HUDEP-2 (cell line): ENCODE measurements around the gene MYH3.
A peak's percentile ranks its signal among the peaks of the same experiment; 100 is the strongest.

Source experiments
- DNase-seq, 76 experiments: peaks; one replicate each; lab custom pipeline; 2025; ENCODE audit not compliant: unreplicated experiment in 76 of 76; lab: John Stamatoyannopoulos, UW

Gene MYH3

DNA sequence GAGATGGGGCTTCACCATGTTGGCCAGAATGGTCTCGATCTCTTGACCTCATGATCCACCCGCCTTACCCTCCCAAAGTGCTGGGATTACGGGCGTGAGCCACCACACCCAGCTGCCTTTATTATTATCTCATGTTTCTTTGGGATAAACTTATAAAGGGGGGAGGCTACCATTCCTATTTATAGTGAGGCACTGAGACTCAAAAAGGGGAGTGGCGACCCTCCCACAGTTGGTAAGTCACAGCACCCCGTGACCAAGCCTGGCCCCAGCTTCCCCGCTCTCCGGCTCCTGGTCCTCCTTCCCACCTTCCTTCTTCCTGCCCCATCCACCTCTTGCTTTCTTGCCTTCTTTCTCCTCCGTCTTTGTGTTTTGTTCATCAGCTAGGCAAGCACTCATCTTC lies 5.2 kb downstream of the MYH3 start:
- no peak for DNase-seq

DNA sequence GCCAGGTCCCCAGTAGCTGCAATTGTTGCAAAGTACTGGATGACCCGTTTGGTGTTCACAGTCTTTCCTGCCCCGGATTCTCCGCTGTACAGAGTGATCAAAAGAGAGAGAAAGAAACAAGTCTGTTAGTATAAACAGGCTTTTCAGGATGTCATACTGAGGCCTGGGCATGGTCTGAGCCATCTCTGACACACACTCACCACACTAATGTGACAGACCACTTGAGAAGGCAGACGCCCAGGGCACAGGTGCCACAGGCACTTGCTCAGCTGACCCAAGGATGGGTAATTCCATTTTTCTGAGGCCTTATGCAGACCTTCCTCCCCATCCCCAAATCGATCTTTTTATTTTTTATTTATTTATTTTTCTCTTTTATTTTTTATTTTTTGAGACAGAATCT lies 7.5 kb downstream of the MYH3 start:
- DNase-seq = no peak

DNA sequence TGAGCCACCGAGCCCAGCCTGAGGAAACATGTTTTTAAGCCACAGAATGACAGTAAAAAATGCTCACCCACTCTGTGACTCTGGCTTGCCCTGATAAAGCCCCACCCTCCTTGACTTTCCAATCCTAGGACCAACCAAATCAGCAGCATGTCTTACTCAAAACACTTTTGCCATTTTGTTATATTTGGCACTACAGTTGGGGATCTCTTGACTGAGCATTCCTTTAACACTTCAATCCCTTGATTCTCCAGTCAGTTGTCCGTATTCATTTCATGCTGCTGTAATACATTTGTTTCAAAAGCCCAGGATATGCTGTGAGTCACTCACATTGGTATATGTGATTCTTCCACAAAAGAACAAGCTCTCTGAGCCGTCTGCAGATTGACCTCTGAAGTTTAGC lies 8.2 kb downstream of the MYH3 start:
- DNase-seq = peak in 12 of 76 experiments; percentile 2 to 25 (median 10)

DNA sequence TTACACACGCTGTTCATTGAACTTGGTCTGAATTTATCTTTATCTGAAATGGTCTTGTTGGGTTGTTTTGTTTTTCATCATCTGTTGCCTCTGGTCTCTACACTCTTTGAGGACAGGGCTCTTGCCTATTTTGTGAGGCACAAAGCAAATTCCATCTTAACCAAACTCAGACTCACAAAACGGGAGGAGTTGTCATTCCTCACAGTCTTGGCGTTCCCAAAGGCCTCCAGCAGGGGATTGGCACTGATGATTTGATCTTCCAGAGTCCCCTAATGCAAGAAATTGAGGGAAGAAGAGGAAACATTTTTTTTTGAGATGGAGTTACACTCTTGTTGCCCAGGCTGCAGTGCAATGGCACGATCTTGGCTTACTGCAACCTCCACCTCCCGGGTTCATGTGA lies 8.7 kb downstream of the MYH3 start:
- no peak for DNase-seq

DNA sequence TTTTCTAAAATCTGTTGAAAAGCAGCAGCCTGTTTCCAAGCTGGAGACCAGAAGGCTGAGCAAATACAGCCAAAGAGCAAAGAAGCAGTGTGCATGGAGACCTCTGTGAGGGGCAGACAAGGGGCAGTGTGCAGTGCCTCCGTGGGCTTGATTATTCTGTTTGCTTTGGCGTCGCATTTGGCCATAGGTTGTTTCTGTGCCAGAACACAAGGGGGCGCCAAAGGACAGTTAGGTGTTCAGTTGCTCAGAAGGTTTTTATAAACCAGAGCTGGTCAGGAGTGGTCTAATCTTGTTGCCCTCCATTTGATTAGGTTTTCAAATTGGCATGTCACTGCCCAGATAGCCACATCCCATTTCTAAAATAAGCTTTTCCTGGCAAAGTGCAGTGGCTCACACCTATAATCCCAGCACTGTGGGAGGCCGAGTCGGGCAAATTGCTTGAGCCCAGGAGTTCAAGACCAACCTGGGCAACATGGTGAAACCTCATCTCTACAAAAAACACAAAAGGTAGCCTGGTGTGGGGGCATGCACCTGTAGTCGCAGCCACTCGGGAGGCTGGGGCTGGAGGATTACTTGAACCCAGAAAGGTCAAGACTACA lies 10.6 kb downstream of the MYH3 start:
- DNase-seq = peak in 59 of 76 experiments; percentile 6 to 72 (median 43)

DNA sequence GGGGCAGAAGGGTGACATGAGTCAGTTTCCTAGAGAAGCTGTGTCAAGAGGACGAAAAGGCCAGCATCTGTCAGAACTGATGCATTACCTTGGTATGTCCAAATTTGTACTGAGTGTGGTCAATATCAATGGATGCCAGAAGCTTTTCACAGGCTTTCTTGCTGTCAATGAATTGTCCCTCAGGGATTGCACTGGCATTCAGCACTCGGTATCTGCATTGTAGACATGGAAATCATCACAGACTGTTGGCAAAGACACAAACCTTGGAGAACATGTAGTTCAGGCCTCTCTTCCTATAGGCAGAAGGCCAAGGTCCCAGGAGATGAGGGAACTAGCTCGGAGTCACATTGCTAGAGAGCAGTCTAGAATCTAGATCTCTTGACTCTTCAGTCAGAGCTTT lies 16.6 kb downstream of the MYH3 start:
- DNase-seq = no peak

DNA sequence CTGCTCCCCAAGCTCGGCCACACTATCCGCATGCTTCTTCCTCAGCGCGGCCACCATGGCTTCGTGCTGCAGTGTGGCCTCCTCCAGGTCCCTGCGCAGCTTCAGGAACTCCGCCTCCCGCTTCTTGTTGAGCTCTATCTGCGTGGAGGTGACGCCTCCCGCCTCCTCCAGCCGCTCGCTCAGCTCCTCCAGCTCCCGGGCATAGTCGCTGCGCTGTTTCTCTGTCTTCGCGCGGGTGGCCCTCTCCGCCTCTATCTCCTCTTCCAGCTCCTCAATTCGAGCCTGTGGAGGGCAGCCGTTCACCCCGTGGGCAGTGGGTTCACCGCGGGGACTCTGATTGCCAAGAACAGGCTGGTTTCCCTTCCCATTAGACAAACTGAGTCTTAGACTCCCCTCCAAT lies 19.0 kb downstream of the MYH3 start:
- no peak for DNase-seq

DNA sequence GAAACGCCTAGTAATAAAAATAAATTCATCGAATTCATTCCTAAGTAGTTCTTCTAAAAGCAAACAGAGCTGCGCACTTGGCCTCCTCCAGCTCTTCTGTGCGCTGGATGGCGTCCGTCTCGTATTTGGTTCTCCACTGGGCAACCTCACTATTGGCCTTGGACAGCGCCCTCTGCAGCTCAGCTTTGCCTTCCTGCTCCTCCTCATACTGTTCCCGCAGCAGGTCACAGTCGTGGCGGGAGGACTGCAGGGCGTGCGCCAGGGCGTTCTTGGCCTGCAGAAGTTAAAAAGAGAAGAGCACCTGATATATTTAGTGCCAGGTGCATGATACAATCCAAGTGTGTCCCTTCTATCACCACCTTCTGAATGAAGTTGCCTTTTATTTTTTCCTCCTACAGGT lies 21.8 kb downstream of the MYH3 start:
- no peak for DNase-seq

DNA sequence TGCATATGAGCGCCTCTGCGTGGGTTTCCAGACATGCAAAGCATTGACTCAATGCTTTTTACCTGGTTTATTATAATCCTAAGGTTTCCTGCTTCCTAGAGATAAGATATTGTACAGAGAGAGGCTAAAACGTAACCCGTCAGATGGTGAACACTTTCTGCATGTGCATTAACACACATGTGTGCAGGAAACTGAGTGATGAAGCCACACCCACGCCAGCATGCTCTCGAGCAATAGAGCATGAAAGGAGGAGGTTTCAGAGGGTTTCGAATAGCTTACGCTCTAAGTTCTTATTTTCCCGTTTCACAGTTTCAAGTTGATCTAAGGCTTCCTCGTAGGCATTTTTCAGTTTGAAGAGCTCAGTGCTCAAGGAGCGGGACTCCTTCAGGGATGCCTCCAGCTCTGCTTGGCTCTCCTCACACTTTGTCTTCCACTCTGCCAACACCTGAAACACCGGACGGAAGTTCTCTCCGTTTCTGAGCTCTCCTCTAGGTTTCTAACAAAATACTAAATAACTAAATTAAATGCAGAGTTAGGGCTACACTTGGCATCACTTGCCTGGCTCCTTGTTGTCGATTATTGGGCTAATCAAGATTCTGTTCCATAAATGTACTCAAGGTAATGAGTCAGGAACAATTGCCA lies 23.2 kb downstream of the MYH3 start:
- DNase-seq = no peak

DNA sequence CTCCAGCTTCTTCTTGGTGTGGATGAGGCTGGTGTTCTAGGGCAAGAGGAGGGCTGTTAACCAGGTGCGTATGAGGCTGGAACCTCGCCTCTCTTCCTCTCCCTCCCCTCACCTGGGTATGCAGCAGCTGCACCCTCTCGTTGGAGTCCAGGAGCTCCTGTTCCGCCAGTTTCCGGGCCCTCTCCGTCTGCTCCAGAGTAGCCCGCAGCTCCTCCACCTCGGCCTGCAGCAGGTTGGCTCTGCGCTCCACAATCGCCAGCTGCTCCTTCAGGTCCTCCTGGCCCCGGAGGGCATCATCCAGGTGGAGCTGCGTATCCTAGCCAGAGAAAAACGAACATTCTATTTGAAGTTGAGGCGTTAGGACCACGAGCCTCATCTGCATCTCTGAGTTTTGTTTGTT lies 25.4 kb downstream of the MYH3 start:
- DNase-seq = no peak

DNA sequence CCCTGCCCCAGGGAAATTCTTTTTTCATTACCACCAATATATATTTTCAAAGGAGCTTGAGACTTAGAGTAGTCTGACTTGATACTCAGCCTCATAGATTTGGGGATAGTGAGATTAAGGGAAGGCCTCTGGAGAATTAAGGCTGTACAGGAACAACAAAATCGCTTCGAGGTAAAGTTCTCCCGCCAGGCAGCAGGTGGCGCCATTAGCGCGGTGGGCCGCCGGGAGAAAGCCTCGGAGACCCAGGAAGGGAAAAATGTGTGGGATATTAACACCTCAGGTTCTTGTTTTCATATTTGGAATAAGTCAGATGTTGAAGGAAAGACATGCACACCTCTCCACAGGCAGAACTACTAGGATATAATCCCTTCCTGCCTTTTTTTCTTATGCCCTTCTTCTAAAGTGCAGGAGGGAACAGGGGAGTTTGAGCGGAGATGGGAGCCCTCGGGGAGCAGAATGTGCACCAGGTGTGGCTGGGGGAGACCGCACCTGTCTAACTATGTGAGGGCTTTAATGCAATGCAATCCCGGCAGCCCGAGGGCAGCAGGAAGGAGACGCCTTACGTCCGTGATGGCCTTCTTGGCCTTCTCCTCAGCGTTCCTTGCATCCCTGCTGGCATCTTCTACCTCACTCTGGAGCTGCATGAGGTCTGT lies 25.9 kb downstream of the MYH3 start:
- peak in 28 of 76 experiments; percentile 2 to 51 (median 16) for DNase-seq

DNA sequence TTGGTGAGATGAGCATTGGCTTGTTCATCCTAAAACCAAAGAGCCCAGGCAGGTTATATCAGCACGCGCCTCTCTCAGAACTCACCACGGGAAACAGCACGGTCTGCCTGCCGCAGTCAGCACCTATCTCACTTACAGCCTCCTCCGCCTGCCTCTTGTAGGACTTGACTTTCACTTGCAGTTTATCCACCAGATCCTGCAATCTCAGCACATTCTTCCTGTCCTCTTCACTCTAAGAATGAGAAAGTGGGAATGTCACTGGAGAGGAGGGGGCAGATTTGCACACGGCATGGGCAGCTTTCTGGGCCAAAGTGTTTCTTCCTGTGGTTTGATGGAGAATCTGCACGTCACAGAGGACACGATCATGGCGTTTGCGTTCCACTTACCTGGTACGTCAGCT lies 27.4 kb downstream of the MYH3 start:
- DNase-seq = no peak

DNA sequence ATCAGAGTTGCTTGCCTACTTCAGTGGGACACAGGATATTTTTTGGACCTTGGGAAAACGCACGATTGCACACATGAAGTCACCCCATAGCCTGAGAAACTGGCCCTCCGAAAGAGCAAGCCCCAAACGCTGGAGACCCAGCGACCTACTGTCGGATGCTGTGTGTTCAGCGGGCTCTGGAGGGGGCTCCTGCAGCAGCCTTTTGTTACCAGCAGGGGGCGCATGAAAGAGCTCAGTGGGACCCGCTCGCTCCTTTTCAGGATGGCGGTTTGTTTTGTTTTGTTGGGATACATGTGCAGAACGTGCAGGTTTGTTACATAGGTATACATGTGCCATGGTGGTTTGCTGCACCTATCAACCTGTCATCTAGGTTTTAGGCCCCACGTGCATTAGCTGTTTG lies 28.4 kb downstream of the MYH3 start:
- peak in 1 of 76 experiments; percentile 4 for DNase-seq

DNA sequence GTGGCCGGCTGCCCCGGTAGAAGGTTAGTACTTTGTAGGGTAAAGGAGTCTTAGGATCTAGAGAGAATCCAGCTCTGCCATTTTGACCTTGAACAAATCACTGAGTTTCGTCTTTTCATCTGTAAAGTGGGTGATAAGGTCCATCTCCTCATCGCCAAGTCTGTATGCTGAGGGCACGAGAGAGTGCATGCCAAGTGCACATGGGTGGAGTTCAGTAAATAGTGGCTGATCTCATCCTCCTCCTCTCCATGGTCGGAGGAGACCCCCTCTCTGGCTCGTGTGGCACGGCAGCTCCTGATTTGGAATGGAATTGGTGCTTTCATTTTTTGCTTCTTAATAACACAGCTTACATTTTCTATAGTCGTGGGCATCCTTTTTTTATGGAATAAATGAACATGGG lies 30.7 kb downstream of the MYH3 start:
- no peak for DNase-seq

DNA sequence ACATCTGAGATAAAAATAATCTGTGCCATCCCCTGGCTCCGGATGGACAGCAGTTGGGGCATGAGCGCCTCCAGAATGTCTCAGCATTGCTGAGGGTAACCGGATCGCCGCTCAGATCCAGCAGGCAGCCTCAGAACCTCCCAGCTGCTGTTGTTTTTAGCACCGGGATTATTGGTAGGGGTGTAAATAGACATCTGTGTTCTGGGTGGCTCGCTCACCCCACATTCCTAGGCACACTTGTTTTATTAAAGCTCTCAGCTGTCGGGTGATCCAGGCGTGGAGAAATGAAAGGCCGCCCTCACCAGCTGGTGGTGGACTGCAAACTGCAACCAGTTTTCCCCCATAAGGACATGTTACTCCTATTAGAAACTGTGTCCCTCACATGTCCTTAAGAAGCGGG lies 32.1 kb downstream of the MYH3 start:
- no peak for DNase-seq

DNA sequence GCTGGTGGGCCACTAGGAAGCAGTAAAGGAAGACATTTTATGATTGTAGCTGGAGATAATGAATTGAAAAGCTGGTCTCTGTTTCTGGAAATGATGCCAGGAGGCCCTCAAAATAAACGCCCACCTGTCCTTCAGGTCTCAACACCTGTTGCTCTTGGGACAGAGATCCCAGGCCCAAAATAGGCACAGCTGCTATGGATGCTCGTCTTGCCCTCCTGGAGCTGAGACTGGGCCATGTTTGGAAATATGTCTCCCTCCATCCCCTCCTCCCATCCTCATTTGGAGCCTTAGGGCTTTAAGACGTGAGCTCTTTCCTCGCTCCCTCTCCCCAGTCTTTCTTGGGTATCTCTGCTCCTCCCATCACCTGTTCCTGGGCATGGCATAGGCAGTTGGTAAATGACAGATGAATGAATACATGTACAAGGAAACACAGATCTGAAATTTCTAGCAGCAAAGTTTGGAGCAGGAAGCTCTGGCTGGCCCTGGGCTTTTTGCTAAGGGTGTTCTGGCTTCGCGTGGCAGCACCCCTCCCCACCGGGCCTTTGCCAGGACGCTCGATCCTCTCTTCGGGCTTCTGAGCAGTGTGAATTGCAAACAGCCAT lies 33.3 kb downstream of the MYH3 start:
- DNase-seq = no peak

DNA sequence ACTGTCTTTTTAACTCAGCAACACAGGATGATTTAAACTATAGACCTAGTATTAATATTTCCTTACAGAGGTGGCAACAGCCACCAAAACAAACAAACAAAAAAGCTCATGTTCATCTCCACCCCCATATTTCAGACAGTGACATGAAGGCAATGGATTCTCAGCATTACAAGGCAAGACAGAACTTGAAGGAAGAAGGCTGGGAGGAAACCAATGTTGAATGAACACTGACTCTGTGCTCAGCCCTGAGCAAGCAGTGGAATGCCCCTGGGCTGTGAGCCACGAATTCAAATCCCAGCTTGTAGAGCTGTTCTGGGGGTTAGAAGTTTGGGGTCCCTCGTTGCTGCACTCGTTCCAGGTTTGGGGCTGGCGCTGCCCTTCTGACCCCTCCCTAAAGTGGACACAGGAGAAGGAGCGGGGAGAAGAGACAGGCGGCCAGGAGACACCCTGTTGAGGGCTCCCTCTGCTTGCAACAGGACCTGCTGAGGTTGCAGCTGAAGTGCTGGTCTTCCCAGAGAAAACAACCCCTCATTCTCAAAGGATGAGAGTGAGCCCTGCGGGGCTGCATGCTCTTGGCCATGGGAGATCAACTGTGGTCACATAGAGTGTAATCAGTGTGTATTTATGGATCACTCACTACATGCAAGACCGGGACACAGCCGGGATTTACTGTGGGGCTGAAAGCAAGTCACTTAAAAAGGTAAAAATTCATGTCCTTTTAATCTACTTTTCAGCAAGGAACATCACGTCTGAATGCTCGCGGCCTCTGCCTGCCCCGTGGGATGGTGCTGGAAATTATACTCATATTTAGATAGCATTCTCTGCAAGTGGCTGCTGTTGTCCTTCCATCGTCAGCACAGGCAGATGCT lies 34.3 kb downstream of the MYH3 start:
- DNase-seq = no peak

DNA sequence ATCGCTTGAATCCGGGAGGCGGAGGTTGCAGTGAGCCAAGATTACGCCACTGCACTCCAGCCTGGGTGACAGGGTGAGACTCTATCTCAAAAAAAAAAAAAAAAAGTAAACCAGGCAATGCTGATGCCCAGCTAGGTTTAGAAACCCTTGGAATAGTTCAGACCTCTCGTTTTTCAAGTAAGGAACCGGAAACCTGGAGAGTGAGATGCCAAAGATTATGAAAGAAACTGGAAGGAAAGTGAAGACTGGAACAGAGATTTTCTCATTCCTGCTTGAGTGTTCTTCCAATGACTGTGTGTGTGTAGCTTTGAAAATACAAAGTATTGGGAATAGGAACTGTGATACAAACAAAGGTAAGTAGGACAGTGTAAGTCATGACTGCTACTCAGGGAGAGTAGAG lies 35.7 kb downstream of the MYH3 start:
- no peak for DNase-seq

DNA sequence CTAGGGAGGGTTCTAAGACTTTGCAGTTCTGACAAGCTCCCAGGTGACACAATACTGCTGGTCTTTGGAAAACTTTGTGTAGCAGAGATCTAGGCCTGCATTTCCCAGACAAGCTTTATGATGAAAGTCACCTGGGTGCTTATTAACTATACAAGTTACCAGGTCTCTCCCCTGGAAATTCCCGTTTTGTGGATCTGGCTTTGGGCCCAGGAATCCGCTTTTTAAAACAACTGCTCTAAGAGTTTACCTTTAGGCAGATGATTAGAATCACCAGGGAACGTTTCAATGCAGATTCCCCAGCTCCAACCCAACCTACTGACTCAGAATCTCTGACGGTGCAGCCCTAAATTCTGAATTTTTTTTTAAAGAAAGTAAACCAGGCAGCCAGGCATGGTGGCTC lies 36.3 kb downstream of the MYH3 start:
- no peak for DNase-seq

DNA sequence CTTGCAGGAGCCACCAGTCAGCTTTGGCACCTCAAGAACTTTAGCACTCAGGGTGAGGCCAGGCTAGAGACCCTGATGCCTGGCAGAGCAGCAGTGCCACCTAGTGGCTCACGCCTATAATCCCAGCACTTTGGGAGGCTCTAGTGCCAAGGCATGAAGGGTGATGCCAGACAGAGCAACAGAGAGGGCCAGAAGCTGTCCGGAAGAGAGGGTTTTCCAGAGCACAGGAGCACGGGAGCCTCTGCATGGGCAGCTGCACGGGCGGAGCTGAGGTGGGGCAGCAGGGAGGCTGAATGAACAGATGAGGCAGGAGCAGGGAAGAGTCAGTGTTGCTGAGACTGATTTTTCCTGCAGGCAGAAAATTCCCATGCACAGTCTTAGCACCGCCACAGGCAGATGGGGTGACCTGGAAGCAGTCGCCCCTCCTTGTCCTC lies 38.9 kb downstream of the MYH3 start:
- peak in 58 of 76 experiments; percentile 3 to 73 (median 38) for DNase-seq

DNA sequence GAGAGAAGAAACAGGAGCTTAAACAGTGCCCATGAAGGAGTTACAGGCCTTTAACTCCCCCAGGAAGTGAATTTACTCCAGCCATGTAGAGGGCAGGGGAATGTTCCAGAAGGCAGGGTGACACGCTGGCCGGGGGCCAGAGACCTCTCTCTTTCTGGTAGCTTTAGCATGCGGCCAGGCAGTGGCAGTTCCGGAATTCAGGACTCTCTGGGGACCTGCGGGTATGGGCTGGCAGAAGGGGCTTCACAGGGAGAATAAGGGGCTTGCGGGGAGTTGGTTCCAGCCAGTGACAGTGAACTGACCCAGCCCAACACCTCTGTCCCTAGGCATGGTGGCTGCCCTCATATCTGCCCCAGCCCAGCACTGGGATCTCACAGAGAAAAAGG lies 40.0 kb downstream of the MYH3 start:
- DNase-seq = no peak
